ENCODE data around the gene RBBP5. TPM values are rescaled to one million over a fixed set of nuclear protein-coding genes. Genes with fewer than 3 reads are reported as not detected.

The RBBP5 gene
- total and polyA plus RNA-seq, 2 donors: 7.8 to 15.2 TPM

DNA sequence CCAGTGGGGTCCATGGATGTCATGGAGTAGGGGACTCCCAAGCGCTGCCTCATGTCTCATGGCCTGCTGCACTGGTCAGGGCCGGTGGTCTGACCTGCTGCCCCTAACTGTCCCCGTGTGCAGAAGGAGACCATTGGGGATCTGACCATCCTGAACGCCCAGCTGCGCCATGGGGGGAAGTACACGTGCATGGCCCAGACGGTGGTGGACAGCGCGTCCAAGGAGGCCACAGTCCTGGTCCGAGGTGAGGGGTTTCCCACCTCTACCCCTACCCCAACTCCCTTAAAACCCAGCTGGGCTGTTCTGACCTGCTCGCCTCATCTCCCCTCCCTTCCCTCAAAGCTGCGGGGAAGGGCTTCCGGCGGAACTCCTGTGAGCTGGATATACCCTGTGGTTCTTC, 56.1 kb downstream of the RBBP5 start:
- H3K27me3 ChIP-seq (ENCODE audit: control insufficient read depth in 2 of 2, insufficient read depth in 1 of 2, low read length in 1 of 2): no peaks in the 10 kb centered on the region
- no peaks in the 10 kb centered on the region for H3K36me3 ChIP-seq (ENCODE audit: control insufficient read depth in 2 of 2, insufficient read depth in 2 of 2, low read length in 1 of 2)
- no peak overlapping the region for H3K27ac ChIP-seq (ENCODE audit: low read depth in 1 of 2, low read length in 1 of 2)
- peaks cover 0 to 4% of the 10 kb centered on the region in 2 donors for H3K9me3 ChIP-seq (ENCODE audit: control insufficient read depth in 2 of 2, insufficient read depth in 1 of 2, low read length in 1 of 2)
- WGBS: 98% methylated on average over 14 of the region's 14 CpGs
- peaks cover 0 to 3% of the 10 kb centered on the region in 2 donors for H3K4me1 ChIP-seq (ENCODE audit: control insufficient read depth in 2 of 2, insufficient read depth in 2 of 2, low read length in 2 of 2)
- no peak for DNase-seq (ENCODE audit: low read depth in 6 of 9, low spot score in 9 of 9)
- no peak overlapping the region for H3K4me3 ChIP-seq (ENCODE audit: low read length in 2 of 2)

DNA sequence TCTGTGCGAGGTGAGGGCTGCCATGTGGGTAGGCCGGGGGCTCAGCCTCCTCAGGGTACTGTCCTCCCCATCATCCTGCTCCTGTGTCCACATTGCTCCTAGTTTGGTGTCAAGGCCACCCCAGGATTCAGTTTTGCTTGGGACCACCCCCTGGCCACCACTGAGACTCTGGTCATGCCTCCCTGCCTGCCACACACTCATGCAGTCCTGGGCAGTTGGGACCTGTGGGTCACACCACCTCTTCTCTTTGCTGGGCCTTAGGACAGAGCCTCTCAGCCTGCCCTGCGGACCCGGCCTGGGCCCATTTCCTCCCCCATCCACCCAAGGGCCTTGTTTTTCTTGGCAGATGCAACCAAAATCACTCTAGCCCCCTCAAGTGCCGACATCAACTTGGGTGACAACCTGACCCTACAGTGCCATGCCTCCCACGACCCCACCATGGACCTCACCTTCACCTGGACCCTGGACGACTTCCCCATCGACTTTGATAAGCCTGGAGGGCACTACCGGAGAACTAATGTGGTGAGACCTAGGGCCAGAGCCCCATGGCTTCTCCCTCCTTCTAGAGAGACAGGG, 56.9 kb downstream of the RBBP5 start:
- no peaks in the 10 kb centered on the region for H3K27me3 ChIP-seq (ENCODE audit: control insufficient read depth in 2 of 2, insufficient read depth in 1 of 2, low read length in 1 of 2)
- H3K27ac ChIP-seq (ENCODE audit: low read depth in 1 of 2, low read length in 1 of 2): no peak overlapping the region
- H3K4me3 ChIP-seq (ENCODE audit: low read length in 2 of 2): no peak overlapping the region
- no peak for DNase-seq (ENCODE audit: low read depth in 6 of 9, low spot score in 9 of 9)
- peaks cover 0 to 3% of the 10 kb centered on the region in 2 donors for H3K4me1 ChIP-seq (ENCODE audit: control insufficient read depth in 2 of 2, insufficient read depth in 2 of 2, low read length in 2 of 2)
- no peaks in the 10 kb centered on the region for H3K36me3 ChIP-seq (ENCODE audit: control insufficient read depth in 2 of 2, insufficient read depth in 2 of 2, low read length in 1 of 2)
- 95% methylated on average over 9 of the region's 9 CpGs for WGBS
- H3K9me3 ChIP-seq (ENCODE audit: control insufficient read depth in 2 of 2, insufficient read depth in 1 of 2, low read length in 1 of 2): peaks cover 0 to 4% of the 10 kb centered on the region in 2 donors

DNA sequence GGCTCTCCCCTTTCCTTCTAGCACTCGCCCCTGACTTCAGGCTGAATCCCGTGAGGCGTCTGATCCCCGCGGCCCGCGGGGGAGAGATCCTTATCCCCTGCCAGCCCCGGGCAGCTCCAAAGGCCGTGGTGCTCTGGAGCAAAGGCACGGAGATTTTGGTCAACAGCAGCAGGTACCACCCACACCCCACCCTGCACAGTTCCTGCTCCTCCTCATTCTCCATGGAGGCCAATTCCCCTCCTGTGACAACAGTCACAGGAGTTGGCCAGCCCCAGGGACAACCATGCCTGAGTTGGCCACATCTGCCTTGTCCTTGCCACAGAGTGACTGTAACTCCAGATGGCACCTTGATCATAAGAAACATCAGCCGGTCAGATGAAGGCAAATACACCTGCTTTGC, 57.5 kb downstream of the RBBP5 start:
- H3K9me3 ChIP-seq (ENCODE audit: control insufficient read depth in 2 of 2, insufficient read depth in 1 of 2, low read length in 1 of 2): peaks cover 0 to 4% of the 10 kb centered on the region in 2 donors
- no peak overlapping the region for H3K27ac ChIP-seq (ENCODE audit: low read depth in 1 of 2, low read length in 1 of 2)
- H3K4me3 ChIP-seq (ENCODE audit: low read length in 2 of 2): no peak overlapping the region
- 95% methylated on average over 11 of the region's 11 CpGs for WGBS
- H3K27me3 ChIP-seq (ENCODE audit: control insufficient read depth in 2 of 2, insufficient read depth in 1 of 2, low read length in 1 of 2): no peaks in the 10 kb centered on the region
- H3K36me3 ChIP-seq (ENCODE audit: control insufficient read depth in 2 of 2, insufficient read depth in 2 of 2, low read length in 1 of 2): no peaks in the 10 kb centered on the region
- peaks cover 0 to 3% of the 10 kb centered on the region in 2 donors for H3K4me1 ChIP-seq (ENCODE audit: control insufficient read depth in 2 of 2, insufficient read depth in 2 of 2, low read length in 2 of 2)
- no peak for DNase-seq (ENCODE audit: low read depth in 6 of 9, low spot score in 9 of 9)

DNA sequence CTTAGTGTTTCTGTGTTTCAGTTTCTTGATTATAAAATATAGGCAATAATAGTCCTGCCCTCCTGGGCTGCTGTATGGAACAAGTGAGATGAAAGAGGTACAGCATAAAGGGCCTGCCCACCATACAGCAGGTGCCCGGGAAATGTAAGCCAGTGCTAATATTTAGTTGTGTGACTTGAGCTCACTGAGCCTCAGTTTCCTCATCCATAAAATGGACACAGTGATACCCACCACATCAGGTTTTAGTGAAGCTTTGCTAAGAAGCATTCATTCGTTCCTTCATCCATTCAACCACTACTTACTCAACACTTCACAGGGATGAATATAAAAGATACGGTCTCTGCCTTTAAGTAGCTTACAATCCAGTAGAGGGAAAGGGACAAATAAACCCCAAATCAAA, 58.9 kb downstream of the RBBP5 start:
- Histone ChIP-seq H3K4me3 (ENCODE audit: low read length in 2 of 2) (no peak overlapping the region), H3K4me1 (ENCODE audit: control insufficient read depth in 2 of 2, insufficient read depth in 2 of 2, low read length in 2 of 2) (peaks cover 0 to 3% of the 10 kb centered on the region in 2 donors), H3K36me3 (ENCODE audit: control insufficient read depth in 2 of 2, insufficient read depth in 2 of 2, low read length in 1 of 2) (no peaks in the 10 kb centered on the region), H3K27ac (ENCODE audit: low read depth in 1 of 2, low read length in 1 of 2) (no peak overlapping the region), H3K27me3 (ENCODE audit: control insufficient read depth in 2 of 2, insufficient read depth in 1 of 2, low read length in 1 of 2) (no peaks in the 10 kb centered on the region), H3K9me3 (ENCODE audit: control insufficient read depth in 2 of 2, insufficient read depth in 1 of 2, low read length in 1 of 2) (peaks cover 0 to 4% of the 10 kb centered on the region in 2 donors)
- 94% methylated on average over 3 of the region's 3 CpGs for WGBS
- no peak for DNase-seq (ENCODE audit: low read depth in 6 of 9, low spot score in 9 of 9)

- Histone ChIP-seq H3K27ac (ENCODE audit: low read depth in 1 of 2, low read length in 1 of 2) (no peak overlapping the region), H3K9me3 (ENCODE audit: control insufficient read depth in 2 of 2, insufficient read depth in 1 of 2, low read length in 1 of 2) (peaks cover 0 to 4% of the 10 kb centered on the region in 2 donors), H3K36me3 (ENCODE audit: control insufficient read depth in 2 of 2, insufficient read depth in 2 of 2, low read length in 1 of 2) (no peaks in the 10 kb centered on the region), H3K27me3 (ENCODE audit: control insufficient read depth in 2 of 2, insufficient read depth in 1 of 2, low read length in 1 of 2) (no peaks in the 10 kb centered on the region), H3K4me3 (ENCODE audit: low read length in 2 of 2) (no peak overlapping the region), H3K4me1 (ENCODE audit: control insufficient read depth in 2 of 2, insufficient read depth in 2 of 2, low read length in 2 of 2) (peaks cover 0 to 3% of the 10 kb centered on the region in 2 donors)
- no peak for DNase-seq (ENCODE audit: low read depth in 6 of 9, low spot score in 9 of 9)
- WGBS: 97% methylated on average over 8 of the region's 8 CpGs
Measured at GRCh38 chr1:205062319-205062718, 59.5 kb downstream of the RBBP5 start.

GRCh38 chr1:205061665-205062069, 60.1 kb downstream of the RBBP5 start:
- Histone ChIP-seq H3K27me3 (ENCODE audit: control insufficient read depth in 2 of 2, insufficient read depth in 1 of 2, low read length in 1 of 2) (no peaks in the 10 kb centered on the region), H3K4me3 (ENCODE audit: low read length in 2 of 2) (no peak overlapping the region), H3K36me3 (ENCODE audit: control insufficient read depth in 2 of 2, insufficient read depth in 2 of 2, low read length in 1 of 2) (no peaks in the 10 kb centered on the region), H3K4me1 (ENCODE audit: control insufficient read depth in 2 of 2, insufficient read depth in 2 of 2, low read length in 2 of 2) (peaks cover 0 to 3% of the 10 kb centered on the region in 2 donors), H3K27ac (ENCODE audit: low read depth in 1 of 2, low read length in 1 of 2) (no peak overlapping the region), H3K9me3 (ENCODE audit: control insufficient read depth in 2 of 2, insufficient read depth in 1 of 2, low read length in 1 of 2) (peaks cover 0 to 4% of the 10 kb centered on the region in 2 donors)
- peak; percentile 55 to 88 (median 72) for DNase-seq (ENCODE audit: low read depth in 6 of 9, low spot score in 9 of 9)
- WGBS: 53% methylated on average over 13 of the region's 13 CpGs

- WGBS: 94% methylated on average over 14 of the region's 14 CpGs
- Histone ChIP-seq H3K4me3 (ENCODE audit: low read length in 2 of 2) (no peak overlapping the region), H3K4me1 (ENCODE audit: control insufficient read depth in 2 of 2, insufficient read depth in 2 of 2, low read length in 2 of 2) (peaks cover 0 to 3% of the 10 kb centered on the region in 2 donors), H3K27me3 (ENCODE audit: control insufficient read depth in 2 of 2, insufficient read depth in 1 of 2, low read length in 1 of 2) (no peaks in the 10 kb centered on the region), H3K27ac (ENCODE audit: low read depth in 1 of 2, low read length in 1 of 2) (no peak overlapping the region), H3K36me3 (ENCODE audit: control insufficient read depth in 2 of 2, insufficient read depth in 2 of 2, low read length in 1 of 2) (no peaks in the 10 kb centered on the region), H3K9me3 (ENCODE audit: control insufficient read depth in 2 of 2, insufficient read depth in 1 of 2, low read length in 1 of 2) (peaks cover 0 to 4% of the 10 kb centered on the region in 2 donors)
- no peak for DNase-seq (ENCODE audit: low read depth in 6 of 9, low spot score in 9 of 9)
Measured at GRCh38 chr1:205061227-205061626, 60.6 kb downstream of the RBBP5 start.

GRCh38 chr1:205060746-205061145, 61.0 kb downstream of the RBBP5 start:
- peaks cover 0 to 4% of the 10 kb centered on the region in 2 donors for H3K9me3 ChIP-seq (ENCODE audit: control insufficient read depth in 2 of 2, insufficient read depth in 1 of 2, low read length in 1 of 2)
- H3K4me3 ChIP-seq (ENCODE audit: low read length in 2 of 2): no peak overlapping the region
- WGBS: 98% methylated on average over 10 of the region's 10 CpGs
- no peak overlapping the region for H3K27ac ChIP-seq (ENCODE audit: low read depth in 1 of 2, low read length in 1 of 2)
- peaks cover 0 to 3% of the 10 kb centered on the region in 2 donors for H3K4me1 ChIP-seq (ENCODE audit: control insufficient read depth in 2 of 2, insufficient read depth in 2 of 2, low read length in 2 of 2)
- DNase-seq (ENCODE audit: low read depth in 6 of 9, low spot score in 9 of 9): no peak
- H3K27me3 ChIP-seq (ENCODE audit: control insufficient read depth in 2 of 2, insufficient read depth in 1 of 2, low read length in 1 of 2): no peaks in the 10 kb centered on the region
- no peaks in the 10 kb centered on the region for H3K36me3 ChIP-seq (ENCODE audit: control insufficient read depth in 2 of 2, insufficient read depth in 2 of 2, low read length in 1 of 2)

GRCh38 chr1:205059660-205060059, 62.1 kb downstream of the RBBP5 start:
- Histone ChIP-seq H3K9me3 (ENCODE audit: control insufficient read depth in 2 of 2, insufficient read depth in 1 of 2, low read length in 1 of 2) (peaks cover 0 to 4% of the 10 kb centered on the region in 2 donors), H3K4me3 (ENCODE audit: low read length in 2 of 2) (no peak overlapping the region), H3K27ac (ENCODE audit: low read depth in 1 of 2, low read length in 1 of 2) (no peak overlapping the region), H3K4me1 (ENCODE audit: control insufficient read depth in 2 of 2, insufficient read depth in 2 of 2, low read length in 2 of 2) (peaks cover 0 to 3% of the 10 kb centered on the region in 2 donors), H3K36me3 (ENCODE audit: control insufficient read depth in 2 of 2, insufficient read depth in 2 of 2, low read length in 1 of 2) (no peaks in the 10 kb centered on the region), H3K27me3 (ENCODE audit: control insufficient read depth in 2 of 2, insufficient read depth in 1 of 2, low read length in 1 of 2) (no peaks in the 10 kb centered on the region)
- DNase-seq (ENCODE audit: low read depth in 6 of 9, low spot score in 9 of 9): no peak
- 98% methylated on average over 6 of the region's 6 CpGs for WGBS

All from thymus (tissue), 11 donors.